Activated CD8-positive, alpha-beta memory T cell treated with anti-CD3 and anti-CD28 coated beads, Interleukin-2, amount 10 ng/mL, durations not matched to agents 7 days and 5 days (primary cell): ENCODE results near the gene TP73. TPM values are rescaled to one million over a fixed set of nuclear protein-coding genes. Genes with fewer than 3 reads are reported as not detected.

Experiments
- ATAC-seq: fragments of 150-1000 bp; cut with Tn5 transposase; one replicate; pipeline ENCODE4 v1.10.0; 2021; ENCODE audit warnings: moderate library complexity
- CTCF ChIA-PET: fragments of 350-600 bp; sonication (Branson Sonifier 250); formaldehyde crosslinking; loops from one replicate; lab custom pipeline; 2021; ENCODE audit warnings: antibody characterized with exemption; lab: Charles Lee
- DNase-seq: peaks from one replicate; pipeline ENCODE4 v3.0.0-alpha.2; 2020
- H3K27ac Mint-ChIP-seq: one replicate; pipeline ENCODE4 v1.8.0; 2021; ENCODE audit warnings: mild to moderate bottlenecking, mixed read lengths
- H3K27me3 Mint-ChIP-seq: one replicate; pipeline ENCODE4 v1.8.0; 2021; ENCODE audit warnings: mixed read lengths
- H3K36me3 Mint-ChIP-seq: one replicate; pipeline ENCODE4 v1.8.0; 2021; ENCODE audit warnings: mild to moderate bottlenecking, mixed read lengths
- H3K4me1 Mint-ChIP-seq: one replicate; pipeline ENCODE4 v1.8.0; 2021; ENCODE audit warnings: mixed read lengths
- H3K4me3 Mint-ChIP-seq: one replicate; pipeline ENCODE4 v1.8.0; 2021; ENCODE audit warnings: mild to moderate bottlenecking, moderate library complexity, mixed read lengths
- H3K9me3 Mint-ChIP-seq: one replicate; pipeline ENCODE4 v1.8.0; 2022; ENCODE audit warnings: low read depth, mixed read lengths
- total RNA-seq, 2 experiments: library from RNA; stranded (reverse); gene quantifications; one replicate each; pipeline ENCODE4 v1.2.3, GENCODE V29; 2021

The TP73 gene
- total RNA-seq, 2 experiments from 2014 or later = 2.1 to 15.2 TPM

- no peaks in the 10 kb centered on the region for H3K9me3 Mint-ChIP-seq
These were observed 26.8 kb downstream of the TP73 start for GRCh38 chr1:3679098-3679555.

GRCh38 chr1:3679799-3680453 is 27.6 kb downstream of the TP73 start:
- no peak overlapping the region for H3K27ac Mint-ChIP-seq
- DNase-seq (no peak), ATAC-seq (no peak)
- CTCF ChIA-PET = no interaction called here
- no peaks in the 10 kb centered on the region for H3K36me3 Mint-ChIP-seq
- H3K4me3 Mint-ChIP-seq = no peak overlapping the region
- peaks cover 18% of the 10 kb centered on the region for H3K4me1 Mint-ChIP-seq
- H3K27me3 Mint-ChIP-seq = peaks cover 10% of the 10 kb centered on the region
- no peaks in the 10 kb centered on the region for H3K9me3 Mint-ChIP-seq

More at GRCh38 chr1:3679098-3679555, 26.8 kb downstream of the TP73 start:
- peaks cover 18% of the 10 kb centered on the region for H3K4me1 Mint-ChIP-seq
- H3K4me3 Mint-ChIP-seq = no peak overlapping the region
- CTCF ChIA-PET = no interaction called here
- peaks cover 10% of the 10 kb centered on the region for H3K27me3 Mint-ChIP-seq
- no peaks in the 10 kb centered on the region for H3K36me3 Mint-ChIP-seq
- ATAC-seq (no peak), DNase-seq (no peak)
- H3K27ac Mint-ChIP-seq = no peak overlapping the region

- no peak overlapping the region for H3K4me3 Mint-ChIP-seq
- no peaks in the 10 kb centered on the region for H3K9me3 Mint-ChIP-seq
- peaks cover 10% of the 10 kb centered on the region for H3K27me3 Mint-ChIP-seq
- DNase-seq = no peak
- no peak for ATAC-seq
- H3K4me1 Mint-ChIP-seq = peaks cover 18% of the 10 kb centered on the region
- no peaks in the 10 kb centered on the region for H3K36me3 Mint-ChIP-seq
- H3K27ac Mint-ChIP-seq = no peak overlapping the region
- CTCF ChIA-PET = no interaction called here
These were observed 28.3 kb downstream of the TP73 start for GRCh38 chr1:3680488-3681230.

- no peak overlapping the region for H3K4me3 Mint-ChIP-seq
These were observed 29.0 kb downstream of the TP73 start for GRCh38 chr1:3681231-3681897.

GRCh38 chr1:3681898-3682806 is 29.8 kb downstream of the TP73 start:
- Mint-ChIP-seq H3K36me3 (no peaks in the 10 kb centered on the region), H3K27ac (no peak overlapping the region), H3K27me3 (peaks cover 10% of the 10 kb centered on the region), H3K4me1 (peaks cover 13% of the 10 kb centered on the region), H3K9me3 (no peaks in the 10 kb centered on the region), H3K4me3 (no peak overlapping the region)
- ATAC-seq = no peak
- no peak for DNase-seq
- CTCF ChIA-PET = no interaction called here

More at GRCh38 chr1:3681231-3681897, 29.0 kb downstream of the TP73 start:
- no peaks in the 10 kb centered on the region for H3K9me3 Mint-ChIP-seq
- DNase-seq (no peak), ATAC-seq (no peak)
- no peak overlapping the region for H3K27ac Mint-ChIP-seq
- peaks cover 10% of the 10 kb centered on the region for H3K27me3 Mint-ChIP-seq
- peaks cover 18% of the 10 kb centered on the region for H3K4me1 Mint-ChIP-seq
- no peaks in the 10 kb centered on the region for H3K36me3 Mint-ChIP-seq
- CTCF ChIA-PET = no interaction called here

- CTCF ChIA-PET = no interaction called here
- ATAC-seq (no peak), DNase-seq (no peak)
- H3K27ac Mint-ChIP-seq = no peak overlapping the region
- H3K4me1 Mint-ChIP-seq = peaks cover 3% of the 10 kb centered on the region
- no peak overlapping the region for H3K4me3 Mint-ChIP-seq
- no peaks in the 10 kb centered on the region for H3K9me3 Mint-ChIP-seq
- peaks cover 10% of the 10 kb centered on the region for H3K27me3 Mint-ChIP-seq
- H3K36me3 Mint-ChIP-seq = no peaks in the 10 kb centered on the region
These were observed 30.9 kb downstream of the TP73 start for GRCh38 chr1:3683197-3683596.

GRCh38 chr1:3683992-3684391 is 31.7 kb downstream of the TP73 start:
- no peak overlapping the region for H3K27ac Mint-ChIP-seq
- DNase-seq = no peak
- peaks cover 3% of the 10 kb centered on the region for H3K4me1 Mint-ChIP-seq

GRCh38 chr1:3685222-3685621 is 32.9 kb downstream of the TP73 start:
- DNase-seq (no peak), ATAC-seq (no peak)
- no peaks in the 10 kb centered on the region for H3K9me3 Mint-ChIP-seq
- H3K27me3 Mint-ChIP-seq = peaks cover under 1% of the 10 kb centered on the region
- no peaks in the 10 kb centered on the region for H3K36me3 Mint-ChIP-seq
- CTCF ChIA-PET = no interaction called here
- H3K4me3 Mint-ChIP-seq = no peak overlapping the region
- H3K4me1 Mint-ChIP-seq = no peaks in the 10 kb centered on the region
- H3K27ac Mint-ChIP-seq = no peak overlapping the region

More at GRCh38 chr1:3683992-3684391, 31.7 kb downstream of the TP73 start:
- Mint-ChIP-seq H3K4me3 (no peak overlapping the region), H3K9me3 (no peaks in the 10 kb centered on the region), H3K27me3 (peaks cover 10% of the 10 kb centered on the region), H3K36me3 (no peaks in the 10 kb centered on the region)
- CTCF ChIA-PET = no interaction called here
- no peak for ATAC-seq

- ATAC-seq (no peak), DNase-seq (no peak)
- no peaks in the 10 kb centered on the region for H3K9me3 Mint-ChIP-seq
- H3K27ac Mint-ChIP-seq = no peak overlapping the region
- H3K27me3 Mint-ChIP-seq = no peaks in the 10 kb centered on the region
- no peak overlapping the region for H3K4me3 Mint-ChIP-seq
- no peaks in the 10 kb centered on the region for H3K36me3 Mint-ChIP-seq
- CTCF ChIA-PET = no interaction called here
- no peaks in the 10 kb centered on the region for H3K4me1 Mint-ChIP-seq
These were observed 33.6 kb downstream of the TP73 start for GRCh38 chr1:3685906-3686305.

- Mint-ChIP-seq H3K4me1 (no peaks in the 10 kb centered on the region), H3K27ac (no peak overlapping the region), H3K36me3 (no peaks in the 10 kb centered on the region), H3K27me3 (no peaks in the 10 kb centered on the region), H3K9me3 (no peaks in the 10 kb centered on the region), H3K4me3 (no peak overlapping the region)
- CTCF ChIA-PET = no interaction called here
- ATAC-seq = no peak
- no peak for DNase-seq
These were observed 35.2 kb downstream of the TP73 start for GRCh38 chr1:3687504-3687903.

GRCh38 chr1:3688356-3689137 is 36.2 kb downstream of the TP73 start:
- Mint-ChIP-seq H3K9me3 (no peaks in the 10 kb centered on the region), H3K36me3 (no peaks in the 10 kb centered on the region), H3K4me1 (no peaks in the 10 kb centered on the region), H3K27ac (no peak overlapping the region), H3K27me3 (no peaks in the 10 kb centered on the region), H3K4me3 (no peak overlapping the region)
- CTCF ChIA-PET = no interaction called here
- no peak for ATAC-seq
- no peak for DNase-seq

GRCh38 chr1:3689138-3689750 is 36.9 kb downstream of the TP73 start:
- no peaks in the 10 kb centered on the region for H3K27me3 Mint-ChIP-seq
- ATAC-seq (no peak), DNase-seq (no peak)
- CTCF ChIA-PET = no interaction called here
- no peaks in the 10 kb centered on the region for H3K36me3 Mint-ChIP-seq
- H3K4me1 Mint-ChIP-seq = no peaks in the 10 kb centered on the region
- H3K9me3 Mint-ChIP-seq = no peaks in the 10 kb centered on the region
- no peak overlapping the region for H3K4me3 Mint-ChIP-seq
- no peak overlapping the region for H3K27ac Mint-ChIP-seq
